Mesenchymal stem cell (in vitro differentiated cells and primary cell): ENCODE data around the gene SREBF1.

Experiments used
- DNase-seq: peaks from one replicate; pipeline ENCODE4 v3.0.0-alpha.2; 2013
- H2AFZ ChIP-seq: one replicate; pipeline ENCODE4 v1.6.1; 2013; ENCODE audit warnings: low read depth, mild to moderate bottlenecking, control low read depth, inconsistent platforms, low read length, moderate library complexity
- H2AK5ac ChIP-seq: 2 replicates; pipeline ENCODE4 v1.6.1; 2013; ENCODE audit warnings: low read length, moderate library complexity, mild to moderate bottlenecking, inconsistent platforms; ENCODE audit not compliant: severe bottlenecking
- H2BK120ac ChIP-seq: one replicate; pipeline ENCODE4 v1.6.1; 2013; ENCODE audit warnings: low read depth, mild to moderate bottlenecking, inconsistent platforms, low read length, moderate library complexity
- H2BK12ac ChIP-seq, 2 experiments: one replicate each; pipeline ENCODE4 v1.6.1; 2013; ENCODE audit warnings: inconsistent platforms in 2 of 2, low read length in 2 of 2, mild to moderate bottlenecking in 2 of 2, moderate library complexity in 2 of 2, control low read depth in 1 of 2
- H2BK15ac ChIP-seq: one replicate; pipeline ENCODE4 v1.6.1; 2013; ENCODE audit warnings: mild to moderate bottlenecking, low read depth, inconsistent platforms; ENCODE audit not compliant: poor library complexity, severe bottlenecking
- H2BK5ac ChIP-seq: 2 replicates; pipeline ENCODE4 v1.6.1; 2013; ENCODE audit warnings: low read depth, mild to moderate bottlenecking, low read length, control low read depth, inconsistent platforms; ENCODE audit not compliant: poor library complexity, severe bottlenecking
- H3K14ac ChIP-seq, 2 experiments: one replicate each; pipeline ENCODE4 v1.6.1; 2013; ENCODE audit warnings: inconsistent platforms in 2 of 2, low read length in 2 of 2, control low read depth in 1 of 2, mild to moderate bottlenecking in 1 of 2, moderate library complexity in 1 of 2
- H3K18ac ChIP-seq, 2 experiments: one replicate each; pipeline ENCODE4 v1.6.1; 2013; ENCODE audit warnings: inconsistent platforms in 2 of 2, low read length in 2 of 2, control low read depth in 1 of 2, low read depth in 1 of 2, mild to moderate bottlenecking in 1 of 2
- H3K23ac ChIP-seq, 2 experiments: one replicate each; pipeline ENCODE4 v1.6.1; 2013; ENCODE audit warnings: inconsistent platforms in 2 of 2, low read length in 2 of 2, mild to moderate bottlenecking in 2 of 2, moderate library complexity in 2 of 2, control low read depth in 1 of 2
- H3K27ac ChIP-seq: 2 replicates; pipeline ENCODE4 v1.5.1; 2013; ENCODE audit warnings: mild to moderate bottlenecking, moderate library complexity, low read length, control low read depth, inconsistent platforms; ENCODE audit not compliant: poor library complexity, severe bottlenecking
- H3K27me3 ChIP-seq, 2 experiments: 2 replicates each; pipeline versions ENCODE4 v1.6.1 to v1.7.0; 2013; ENCODE audit warnings: low read length in 2 of 2, mild to moderate bottlenecking in 2 of 2, moderate library complexity in 2 of 2, control low read depth in 1 of 2, inconsistent platforms in 1 of 2; ENCODE audit not compliant: control insufficient read depth in 1 of 2, insufficient read depth in 1 of 2
- H3K36me3 ChIP-seq, 2 experiments: 2 replicates each; pipeline versions ENCODE4 v1.6.1 to v1.7.0; 2013; ENCODE audit warnings: low read length in 2 of 2, control low read depth in 1 of 2, inconsistent platforms in 1 of 2, low read depth in 1 of 2, mild to moderate bottlenecking in 1 of 2; ENCODE audit not compliant: insufficient read depth in 2 of 2, control insufficient read depth in 1 of 2
- H3K4ac ChIP-seq, 2 experiments: one replicate each; pipeline ENCODE4 v1.6.1; 2013; ENCODE audit warnings: inconsistent platforms in 2 of 2, low read length in 2 of 2, mild to moderate bottlenecking in 2 of 2, moderate library complexity in 2 of 2, control low read depth in 1 of 2, low read depth in 1 of 2
- H3K4me1 ChIP-seq: 2 replicates; pipeline ENCODE4 v1.6.1; 2013; ENCODE audit warnings: low read depth, low read length, control low read depth; ENCODE audit not compliant: control insufficient read depth, insufficient read depth
- H3K4me2 ChIP-seq: 2 replicates; pipeline ENCODE4 v1.6.1; 2013; ENCODE audit warnings: low read length, mild to moderate bottlenecking, inconsistent platforms; ENCODE audit not compliant: poor library complexity, severe bottlenecking
- H3K4me3 ChIP-seq, 2 experiments: 2 replicates each; pipeline versions ENCODE4 v1.5.1 to v1.7.0; 2013; ENCODE audit warnings: low read length in 2 of 2, mild to moderate bottlenecking in 2 of 2, control low read depth in 1 of 2, low read depth in 1 of 2; ENCODE audit not compliant: insufficient read depth in 1 of 2
- H3K79me1 ChIP-seq: replicated peaks from 2 replicates; pipeline ENCODE4 v1.6.1; 2013; ENCODE audit warnings: mild to moderate bottlenecking, control low read depth, low read length, inconsistent platforms; ENCODE audit not compliant: poor library complexity, severe bottlenecking
- H3K9ac ChIP-seq: 2 replicates; pipeline ENCODE4 v1.7.0; 2013; ENCODE audit warnings: mild to moderate bottlenecking, low read length, moderate library complexity
- H3K9me3 ChIP-seq: 2 replicates; pipeline ENCODE4 v1.7.0; 2013; ENCODE audit warnings: mild to moderate bottlenecking, low read length; ENCODE audit not compliant: control insufficient read depth
- H4K8ac ChIP-seq: one replicate; pipeline ENCODE4 v1.6.1; 2013; ENCODE audit warnings: inconsistent platforms, mild to moderate bottlenecking, low read length, moderate library complexity
- H4K91ac ChIP-seq: one replicate; pipeline ENCODE4 v1.6.1; 2013; ENCODE audit warnings: mild to moderate bottlenecking, low read length, inconsistent platforms
- WGBS: methylation state at CpG from one replicate; pipeline ENCODE4 v1.1.7; 2013; ENCODE audit warnings: mixed read lengths; 5-methylcytosine and 5-hydroxymethylcytosine counted together

The SREBF1 gene

GRCh38 chr17:17851103-17852002, 14.6 kb upstream of the SREBF1 start:
- H2AK5ac ChIP-seq, result no peak overlapping the region
- H3K79me1 ChIP-seq, result no peaks in the 10 kb centered on the region
- DNase-seq, result no peak
- no peaks in the 10 kb centered on the region for H3K9me3 ChIP-seq
- no peak overlapping the region for H3K4ac ChIP-seq
- peak overlapping the region in 1 of 2 experiments; percentile 71 for H2BK12ac ChIP-seq
- no peaks in the 10 kb centered on the region for H3K27me3 ChIP-seq
- H3K14ac ChIP-seq, result no peak overlapping the region
- no peak overlapping the region for H3K4me3 ChIP-seq
- H3K23ac ChIP-seq, result no peak overlapping the region
- no peak overlapping the region for H2AFZ ChIP-seq
- H3K9ac ChIP-seq, result no peak overlapping the region
- H3K36me3 ChIP-seq, result peaks cover 19 to 44% of the 10 kb centered on the region in 2 experiments
- peaks cover 35% of the 10 kb centered on the region for H3K4me1 ChIP-seq
- no peak overlapping the region for H4K91ac ChIP-seq
- 89% methylated on average over 17 of the region's 21 CpGs for WGBS
- no peak overlapping the region for H2BK5ac ChIP-seq
- H3K18ac ChIP-seq, result no peak overlapping the region
- H4K8ac ChIP-seq, result no peak overlapping the region
- no peak overlapping the region for H2BK15ac ChIP-seq
- H3K27ac ChIP-seq, result no peak overlapping the region
- H2BK120ac ChIP-seq, result no peak overlapping the region
- no peak overlapping the region for H3K4me2 ChIP-seq

- no peak overlapping the region for H3K4me3 ChIP-seq
- H3K27me3 ChIP-seq, result no peaks in the 10 kb centered on the region
- H2BK5ac ChIP-seq, result peak overlapping the region; percentile 14
- H3K14ac ChIP-seq, result peak overlapping the region in 1 of 2 experiments; percentile 80
- peak overlapping the region; percentile 46 for H2BK15ac ChIP-seq
- peak overlapping the region; percentile 69 for H3K18ac ChIP-seq
- H3K79me1 ChIP-seq, result no peaks in the 10 kb centered on the region
- H4K91ac ChIP-seq, result peak overlapping the region; percentile 76
- H3K36me3 ChIP-seq, result peaks cover 19 to 54% of the 10 kb centered on the region in 2 experiments
- WGBS, result 83% methylated on average over 2 of the region's 2 CpGs
- H3K4me1 ChIP-seq, result peaks cover 32% of the 10 kb centered on the region
- peak overlapping the region; percentile 64 for H3K27ac ChIP-seq
- H2AK5ac ChIP-seq, result peak overlapping the region; percentile 87
- peak overlapping the region; percentile 47 for H3K9ac ChIP-seq
- peak overlapping the region; percentile 54 for H2BK120ac ChIP-seq
- H4K8ac ChIP-seq, result peak overlapping the region; percentile 80
- peak overlapping the region in 1 of 2 experiments; percentile 51 for H3K23ac ChIP-seq
- peak overlapping the region; percentile 73 to 75 for H3K4ac ChIP-seq
- no peak overlapping the region for H3K4me2 ChIP-seq
- peak overlapping the region; percentile 49 to 84 for H2BK12ac ChIP-seq
- no peak overlapping the region for H2AFZ ChIP-seq
- H3K9me3 ChIP-seq, result no peaks in the 10 kb centered on the region
- peak; percentile 68 for DNase-seq
Observed at GRCh38 chr17:17849845-17850373, 13.1 kb upstream of the SREBF1 start.

- no peak overlapping the region for H2BK5ac ChIP-seq
- peak overlapping the region; percentile 76 for H4K91ac ChIP-seq
- H3K4me3 ChIP-seq, result no peak overlapping the region
- H2AFZ ChIP-seq, result no peak overlapping the region
- H3K23ac ChIP-seq, result no peak overlapping the region
- H2AK5ac ChIP-seq, result peak overlapping the region; percentile 87
- H3K27me3 ChIP-seq, result no peaks in the 10 kb centered on the region
- peak overlapping the region; percentile 67 for H3K9ac ChIP-seq
- WGBS, result 94% methylated on average over 5 of the region's 5 CpGs
- peaks cover 32% of the 10 kb centered on the region for H3K4me1 ChIP-seq
- H3K36me3 ChIP-seq, result peaks cover 19 to 54% of the 10 kb centered on the region in 2 experiments
- peak overlapping the region; percentile 64 for H3K27ac ChIP-seq
- no peaks in the 10 kb centered on the region for H3K79me1 ChIP-seq
- H3K4ac ChIP-seq, result peak overlapping the region in 1 of 2 experiments; percentile 37
- H2BK12ac ChIP-seq, result peak overlapping the region in 1 of 2 experiments; percentile 84
- H2BK120ac ChIP-seq, result no peak overlapping the region
- peak overlapping the region; percentile 46 for H2BK15ac ChIP-seq
- H4K8ac ChIP-seq, result peak overlapping the region; percentile 57
- no peak overlapping the region for H3K14ac ChIP-seq
- no peaks in the 10 kb centered on the region for H3K9me3 ChIP-seq
- peak overlapping the region; percentile 69 for H3K18ac ChIP-seq
- H3K4me2 ChIP-seq, result no peak overlapping the region
- no peak for DNase-seq
Observed at GRCh38 chr17:17849147-17849820, 12.5 kb upstream of the SREBF1 start.
